Psoas muscle (tissue), 8 donors: ENCODE results near the gene STK39. TPM values are rescaled to one million over a fixed set of nuclear protein-coding genes. Genes with fewer than 3 reads are reported as not detected.

Experiments used
- ATAC-seq, 4 donors: fragments of 200-7000 bp; cut with Tn5 transposase; one replicate each; pipeline ENCODE4 v1.9.1; 2020; ENCODE audit warnings: moderate library complexity in 3 of 4, mild to moderate bottlenecking in 2 of 4
- DNase-seq, 2 donors: peaks; one replicate each; pipeline ENCODE4 v3.0.0-alpha.2; 2020
- H3K27ac ChIP-seq: fragments of 200-600 bp; one replicate; pipeline ENCODE4 v1.8.0; 2022
- H3K27me3 ChIP-seq, 3 donors: fragments of 200-600 bp in 1 of 3; one replicate each; pipeline versions ENCODE4 v1.6.1 to v1.8.0; 2013 to 2022; ENCODE audit warnings: low read length in 2 of 3, mild to moderate bottlenecking in 2 of 3, moderate library complexity in 1 of 3; ENCODE audit not compliant: insufficient read depth in 3 of 3
- H3K36me3 ChIP-seq, 2 donors: fragments of 200-600 bp in 1 of 2; one replicate each; pipeline versions ENCODE4 v1.6.1 to v1.8.0; 2013 to 2022; ENCODE audit warnings: low read depth in 1 of 2, mild to moderate bottlenecking in 1 of 2, moderate library complexity in 1 of 2; ENCODE audit not compliant: insufficient read depth in 1 of 2
- H3K4me1 ChIP-seq: fragments of 200-600 bp; one replicate; pipeline ENCODE4 v1.8.0; 2022
- H3K4me3 ChIP-seq: fragments of 200-600 bp; one replicate; pipeline ENCODE4 v1.8.0; 2022; ENCODE audit warnings: mild to moderate bottlenecking
- H3K9me3 ChIP-seq: fragments of 200-600 bp; one replicate; pipeline ENCODE4 v1.8.0; 2022
- WGBS, 3 donors: extraction: QIAGEN DNeasy Blood & Tissue Kit; methylation state at CpG; one replicate each; pipeline versions ENCODE4 v1.1.6 to v1.1.7; 2013; 5-methylcytosine and 5-hydroxymethylcytosine counted together
- intact Hi-C, 2 donors: fragments of 100-400 bp; cut with DNase I; formaldehyde crosslinking; loops; one replicate each; pipeline versions ENCODE4 v1.11.0 to v1.14.2; 2022
- polyA plus RNA-seq, 3 donors: library from polyadenylated mRNA; stranded (reverse); fragments of 200-250 nt; gene quantifications; one replicate each; pipeline ENCODE4 v1.2.3, GENCODE V29; 2013
- total RNA-seq, 4 donors: library from RNA; stranded (reverse); fragmentation: NEBNext Ultra II Directional in 2 of 4; extraction: Animal tissue kit (Norgen Biotek cat#: 25700) in 2 of 4; gene quantifications; one replicate each; pipeline versions ENCODE4 v1.2.1 to v1.2.4, GENCODE V29; 2021 to 2023
- TF ChIP-seq, protein P1 (sequence below): fragments of 200-600 bp; IDR thresholded peaks from one replicate; pipeline ENCODE4 v1.8.0; 2022; ENCODE audit warnings: antibody characterized with exemption
- donor health status: healthy with polysubstance abuse.
- donor health status: DM: no; HTN: no; CAD: no; lungs with moderate emphysema.
- donor health status: Bipolar disorder and iron deficiency.
- donor health status: healthy.
- donor health status: DM: yes; HTN: yes; CAD: no.
- donor health status: DM: no; HTN: no; CAD: no.
- donor health status: DM: no; HTN: no; CAD: no.
- donor health status: DM: yes; HTN: yes; CAD: no.

Gene STK39
- total and polyA plus RNA-seq, 7 donors, result 2.3 to 10.0 (median 4.9) TPM

DNA sequence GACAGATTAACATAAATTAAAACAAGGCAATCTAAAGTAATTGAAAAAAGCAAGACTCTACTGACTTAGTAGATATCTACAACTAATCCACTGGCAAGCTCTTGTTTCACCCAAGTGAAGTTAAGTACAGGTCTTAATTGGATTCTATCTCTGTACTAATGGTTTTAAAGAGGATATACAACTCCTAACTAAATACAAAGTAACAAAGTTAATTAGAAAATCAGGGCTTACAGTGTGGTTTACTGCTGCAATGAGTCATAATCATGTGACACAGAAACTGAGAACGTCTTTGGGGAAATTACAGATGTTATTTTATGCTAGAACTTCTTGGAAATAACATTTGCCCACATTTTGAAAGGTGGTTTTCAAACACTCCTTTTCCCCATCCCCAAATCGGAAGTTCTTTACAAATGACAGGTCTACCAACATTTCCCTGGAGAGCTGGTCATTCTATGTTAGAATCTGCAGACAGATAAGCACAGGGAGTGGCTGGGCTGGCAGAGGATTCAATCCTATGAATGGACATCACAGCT, 245.3 kb downstream of the STK39 start:
- TF ChIP-seq, protein P1, sequence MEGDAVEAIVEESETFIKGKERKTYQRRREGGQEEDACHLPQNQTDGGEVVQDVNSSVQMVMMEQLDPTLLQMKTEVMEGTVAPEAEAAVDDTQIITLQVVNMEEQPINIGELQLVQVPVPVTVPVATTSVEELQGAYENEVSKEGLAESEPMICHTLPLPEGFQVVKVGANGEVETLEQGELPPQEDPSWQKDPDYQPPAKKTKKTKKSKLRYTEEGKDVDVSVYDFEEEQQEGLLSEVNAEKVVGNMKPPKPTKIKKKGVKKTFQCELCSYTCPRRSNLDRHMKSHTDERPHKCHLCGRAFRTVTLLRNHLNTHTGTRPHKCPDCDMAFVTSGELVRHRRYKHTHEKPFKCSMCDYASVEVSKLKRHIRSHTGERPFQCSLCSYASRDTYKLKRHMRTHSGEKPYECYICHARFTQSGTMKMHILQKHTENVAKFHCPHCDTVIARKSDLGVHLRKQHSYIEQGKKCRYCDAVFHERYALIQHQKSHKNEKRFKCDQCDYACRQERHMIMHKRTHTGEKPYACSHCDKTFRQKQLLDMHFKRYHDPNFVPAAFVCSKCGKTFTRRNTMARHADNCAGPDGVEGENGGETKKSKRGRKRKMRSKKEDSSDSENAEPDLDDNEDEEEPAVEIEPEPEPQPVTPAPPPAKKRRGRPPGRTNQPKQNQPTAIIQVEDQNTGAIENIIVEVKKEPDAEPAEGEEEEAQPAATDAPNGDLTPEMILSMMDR, result no peak
- H3K4me1 ChIP-seq, result no peaks in the 10 kb centered on the region
- H3K9me3 ChIP-seq, result no peaks in the 10 kb centered on the region
- H3K4me3 ChIP-seq, result no peak overlapping the region
- 47 to 60% (median 54%) methylated on average over 2 of the region's 2 CpGs for WGBS, 3 donors
- no peak for DNase-seq
- H3K36me3 ChIP-seq, result no peaks in the 10 kb centered on the region
- no peak overlapping the region for H3K27ac ChIP-seq
- ATAC-seq, result no peak
- intact Hi-C loops, result no loop called here
- no peaks in the 10 kb centered on the region for H3K27me3 ChIP-seq

DNA sequence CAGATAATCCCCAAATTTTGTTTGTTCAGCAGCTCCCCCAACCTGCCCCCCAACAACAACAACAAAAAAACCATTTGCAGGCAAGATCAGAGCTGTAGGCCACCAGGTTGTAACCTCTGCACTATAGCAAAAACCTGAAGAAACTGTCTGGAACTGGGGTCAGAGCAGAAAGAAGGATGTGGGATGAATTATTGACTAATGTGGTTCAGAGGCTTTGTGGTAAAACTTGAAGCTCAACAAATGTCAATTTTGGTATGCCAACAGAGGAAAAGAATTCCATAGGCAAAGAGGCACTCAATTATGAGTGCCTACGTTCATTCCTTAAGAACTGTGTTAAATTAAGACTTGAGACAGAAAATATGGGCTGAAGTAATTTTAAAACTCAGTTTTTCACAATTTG, 255.1 kb downstream of the STK39 start:
- DNase-seq (no peak), ATAC-seq (no peak)
- H3K27ac ChIP-seq, result no peak overlapping the region
- intact Hi-C loops, result no loop called here
- H3K27me3 ChIP-seq, result no peaks in the 10 kb centered on the region
- no peaks in the 10 kb centered on the region for H3K9me3 ChIP-seq
- H3K4me3 ChIP-seq, result no peak overlapping the region
- TF ChIP-seq, protein P1, result no peak
- WGBS, 3 donors, result 94 to 97% (median 97%) methylated on average over 1 of the region's 1 CpG
- no peaks in the 10 kb centered on the region for H3K36me3 ChIP-seq
- no peaks in the 10 kb centered on the region for H3K4me1 ChIP-seq

DNA sequence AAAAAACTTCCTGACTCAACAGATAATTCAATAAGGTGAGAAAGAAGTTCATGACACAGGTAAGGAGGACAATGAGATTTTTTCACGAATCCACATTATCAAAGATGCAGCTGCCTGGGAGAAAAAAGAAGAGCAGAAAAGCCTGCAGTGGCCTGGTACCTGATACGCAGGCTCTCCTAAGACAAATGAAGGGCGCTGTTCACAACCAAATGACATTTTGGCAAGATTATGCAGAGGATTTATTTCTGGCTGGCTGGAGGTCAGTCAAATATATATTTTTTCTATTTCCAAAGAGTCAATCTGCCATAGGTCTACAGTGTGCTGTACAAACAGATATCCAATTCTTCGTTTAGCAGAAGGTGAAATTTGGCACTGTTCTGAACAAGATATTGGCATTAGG, 257.3 kb downstream of the STK39 start:
- no peak for ATAC-seq
- no peaks in the 10 kb centered on the region for H3K36me3 ChIP-seq
- no peak overlapping the region for H3K4me3 ChIP-seq
- DNase-seq, result no peak
- H3K9me3 ChIP-seq, result no peaks in the 10 kb centered on the region
- intact Hi-C loops, result no loop called here
- H3K27ac ChIP-seq, result no peak overlapping the region
- H3K4me1 ChIP-seq, result no peaks in the 10 kb centered on the region
- no peaks in the 10 kb centered on the region for H3K27me3 ChIP-seq
- TF ChIP-seq, protein P1, result no peak
- WGBS, 3 donors, result 70 to 84% (median 74%) methylated on average over 4 of the region's 4 CpGs

DNA sequence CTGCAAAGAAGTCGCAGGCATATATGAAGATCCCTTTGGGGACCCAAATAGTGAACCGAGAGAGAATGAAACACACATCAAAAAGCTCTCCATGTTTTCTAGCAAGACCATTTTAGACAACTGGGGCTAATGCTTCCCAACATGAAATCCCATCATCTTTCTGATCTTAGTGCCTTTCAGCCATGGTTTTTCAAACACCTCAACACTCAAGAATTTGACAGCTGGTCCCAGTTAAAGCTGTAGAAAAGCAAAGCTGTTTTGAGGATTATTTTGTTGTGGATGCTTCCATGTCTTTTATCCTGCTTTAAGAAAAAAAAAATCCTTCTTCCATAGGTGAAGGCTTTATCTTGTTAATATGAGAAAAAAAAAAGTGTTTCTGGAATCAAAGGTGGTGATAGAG, 259.1 kb downstream of the STK39 start:
- Histone ChIP-seq H3K4me1 (no peaks in the 10 kb centered on the region), H3K4me3 (no peak overlapping the region), H3K9me3 (no peaks in the 10 kb centered on the region), H3K36me3 (no peaks in the 10 kb centered on the region), H3K27ac (no peak overlapping the region), H3K27me3 (no peaks in the 10 kb centered on the region)
- TF ChIP-seq, protein P1, result no peak
- no peak for DNase-seq
- intact Hi-C loops, result no loop called here
- WGBS, 3 donors, result 89 to 97% (median 91%) methylated on average over 2 of the region's 2 CpGs
- no peak for ATAC-seq

DNA sequence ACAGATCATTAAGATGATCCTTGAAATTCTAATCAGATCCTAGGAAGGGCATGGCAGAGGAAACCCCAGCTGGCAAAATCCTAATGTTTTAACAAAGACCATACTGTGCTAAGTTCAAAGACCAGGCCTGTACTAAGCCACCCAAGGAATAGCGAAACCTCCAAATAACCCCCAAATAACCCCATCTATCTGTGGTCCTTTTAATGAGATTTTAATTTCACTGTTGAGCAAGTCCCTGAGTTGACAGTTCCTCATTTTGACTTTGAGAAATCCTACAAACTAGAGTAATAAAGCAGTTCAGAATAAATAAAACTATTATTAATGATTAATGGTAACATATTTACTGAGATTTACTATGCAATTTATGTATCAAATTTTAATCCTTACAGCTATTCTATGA, 259.8 kb downstream of the STK39 start:
- intact Hi-C loops, result no loop called here
- TF ChIP-seq, protein P1, result no peak
- Histone ChIP-seq H3K4me3 (no peak overlapping the region), H3K27ac (no peak overlapping the region), H3K27me3 (no peaks in the 10 kb centered on the region), H3K4me1 (no peaks in the 10 kb centered on the region), H3K9me3 (no peaks in the 10 kb centered on the region), H3K36me3 (no peaks in the 10 kb centered on the region)
- ATAC-seq (no peak), DNase-seq (no peak)
- 96 to 100% (median 100%) methylated on average over 1 of the region's 1 CpG for WGBS, 3 donors
